22Rv1 (cell line): ENCODE results near the gene PNCK.

ENCODE experiments used
- CTCF ChIP-seq: fragments of 450-650 bp; IDR thresholded peaks from 2 replicates; pipeline ENCODE4 v1.5.1; 2017; ENCODE audit warnings: mild to moderate bottlenecking
- ZFX ChIP-seq: fragments of 450-650 bp; IDR thresholded peaks from 2 replicates; pipeline ENCODE4 v1.6.1; 2017; ENCODE audit warnings: antibody characterized with exemption, borderline replicate concordance

DNA sequence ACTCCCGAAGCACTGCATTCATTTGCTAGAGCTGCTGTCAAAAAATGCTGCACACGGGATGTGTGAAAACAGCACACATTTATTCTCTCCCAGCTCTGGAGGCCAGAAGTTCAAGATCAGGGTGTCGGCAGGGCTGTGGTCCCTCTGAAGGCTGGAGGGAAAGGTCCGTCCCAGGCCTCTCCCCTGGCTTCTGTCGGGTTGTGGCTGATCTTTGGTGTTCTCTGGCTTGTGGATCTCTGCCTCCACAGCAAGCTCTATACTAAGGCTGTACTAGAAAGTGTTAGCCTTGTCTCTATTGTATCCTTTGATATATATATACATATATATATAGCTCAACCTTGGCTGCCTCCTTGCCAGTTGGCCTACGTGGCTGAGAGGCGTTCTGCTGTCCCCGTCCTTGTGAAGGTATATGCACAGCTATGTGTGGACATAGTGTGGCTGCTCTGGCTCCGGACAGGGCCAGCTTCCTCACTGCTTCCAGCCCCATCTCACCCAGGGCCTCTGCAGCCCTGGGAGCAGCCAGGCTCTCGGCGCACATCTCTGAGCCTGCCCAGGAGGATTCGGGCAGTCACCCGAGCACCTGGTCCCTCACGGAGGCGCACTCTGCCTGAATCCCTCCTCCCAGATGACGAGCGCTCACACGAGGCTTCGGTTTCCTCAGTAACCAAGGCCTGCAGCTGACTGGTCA lies 41.6 kb downstream of the PNCK start:
- no peak for TF ChIP-seq CTCF
- no peak for TF ChIP-seq ZFX
